Right lobe of liver (tissue), 4 donors: ENCODE data around the gene ADGRA1.

ENCODE experiments used
- CTCF ChIP-seq, 4 donors: fragments of 200-600 bp in 3 of 4; fragments of 450-650 bp in 1 of 4; IDR thresholded peaks; one replicate each; pipeline versions ENCODE4 v1.5.1 to v1.8.0; 2016 to 2022; ENCODE audit warnings: antibody characterized with exemption in 4 of 4, mild to moderate bottlenecking in 2 of 4
- POLR2A ChIP-seq: fragments of 450-650 bp; IDR thresholded peaks from one replicate; pipeline ENCODE4 v1.6.1; 2017; ENCODE audit warnings: antibody characterized with exemption, mild to moderate bottlenecking
- donor health status: DM: no; HTN: no; CAD: no.
- donor health status: DM: no; HTN: no; CAD: no.
- donor health status: DM: no; HTN: yes; CAD: no.

DNA sequence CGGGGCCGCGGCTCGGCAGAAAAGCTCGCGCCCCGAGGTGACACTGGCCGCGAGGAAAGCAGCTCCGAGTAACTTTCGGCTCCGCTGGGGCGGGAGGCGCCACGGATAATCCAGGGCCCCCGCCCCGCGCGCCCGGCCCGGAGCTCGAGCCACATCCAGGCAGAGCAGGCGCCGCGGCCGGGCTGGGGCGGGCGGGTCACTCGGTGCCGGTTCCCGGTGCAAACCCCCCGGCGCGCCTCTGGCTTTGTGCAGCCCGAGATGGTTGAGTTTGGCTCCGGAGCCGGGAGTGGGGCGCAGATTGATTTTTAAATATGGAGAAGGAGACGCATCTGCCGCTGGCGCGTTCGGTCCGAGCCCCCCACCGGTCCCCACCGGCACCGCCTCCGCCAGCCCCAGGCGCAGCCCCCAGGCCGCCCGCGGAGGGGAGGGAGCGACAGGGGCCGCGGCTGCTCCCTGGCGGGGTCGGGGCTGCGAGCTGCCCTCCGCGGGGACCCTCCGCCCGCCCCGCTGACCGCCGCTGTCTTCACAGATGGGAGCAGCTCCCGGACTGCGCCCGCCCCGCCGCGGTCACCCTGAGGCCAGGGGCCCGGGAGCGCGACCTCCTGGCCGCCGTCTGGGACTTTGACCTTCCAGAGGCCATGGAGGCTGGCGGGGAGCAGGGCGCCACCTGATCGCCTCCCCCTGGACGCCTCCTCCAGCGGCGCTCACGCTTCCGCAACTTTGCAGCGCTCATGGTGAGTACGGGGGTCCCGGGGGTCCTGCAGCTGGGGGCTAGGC, 643 bp downstream of the ADGRA1 start:
- no peak for TF ChIP-seq POLR2A
- TF ChIP-seq CTCF (IDR thresholded peaks at IDR 0.05): no peak
